GM18907 (cell line): ENCODE data around the gene SYCP3.

Source experiments
- ATAC-seq: cut with Tn5 transposase; IDR thresholded peaks from one replicate; pipeline ENCODE4 v1.9.1; 2021; ENCODE audit warnings: mild to moderate bottlenecking, moderate library complexity; ENCODE audit not compliant: unreplicated experiment

SYCP3 gene

DNA sequence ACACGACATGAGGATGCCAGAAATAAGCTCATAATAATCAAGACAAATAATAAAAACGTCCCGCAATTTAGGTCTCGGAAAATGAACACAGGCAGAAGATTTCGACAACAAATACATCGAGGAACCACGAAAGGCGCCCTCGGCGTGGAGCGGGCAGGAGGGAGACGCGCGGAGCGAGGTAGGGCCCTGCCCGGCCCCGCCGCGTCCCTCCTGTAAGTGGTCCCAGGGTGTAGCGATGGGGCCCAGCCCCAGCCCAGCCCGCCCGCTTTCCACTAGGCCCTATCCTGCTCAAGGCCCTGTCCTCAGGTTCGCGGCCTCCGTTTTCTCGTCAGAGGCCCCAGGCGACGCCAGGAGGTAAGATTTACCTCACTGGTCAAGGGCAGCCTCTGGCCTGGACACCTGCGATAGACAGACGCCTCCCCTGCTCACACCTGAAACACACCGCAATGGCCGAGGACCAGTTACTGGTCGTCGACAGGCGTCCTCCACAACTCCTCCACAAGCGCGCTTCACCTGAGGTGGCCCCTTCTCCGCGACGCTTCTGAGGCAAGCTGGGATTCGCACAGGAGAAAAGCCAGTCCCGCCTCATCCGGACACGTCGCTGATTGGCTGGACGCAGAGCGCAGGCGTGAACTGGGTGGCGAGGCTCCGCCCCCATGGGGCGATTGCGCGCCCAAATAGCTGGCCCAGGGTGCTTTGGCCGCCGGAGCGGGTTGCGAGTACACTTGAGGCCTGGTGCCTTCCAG is at the start of gene SYCP3:
SYCP3 (minus strand) TSS at position 543 of the 746 bp plus-strand sequence. CDS start 1,527 bp downstream, outside the sequence.
- ATAC-seq, result no peak

DNA sequence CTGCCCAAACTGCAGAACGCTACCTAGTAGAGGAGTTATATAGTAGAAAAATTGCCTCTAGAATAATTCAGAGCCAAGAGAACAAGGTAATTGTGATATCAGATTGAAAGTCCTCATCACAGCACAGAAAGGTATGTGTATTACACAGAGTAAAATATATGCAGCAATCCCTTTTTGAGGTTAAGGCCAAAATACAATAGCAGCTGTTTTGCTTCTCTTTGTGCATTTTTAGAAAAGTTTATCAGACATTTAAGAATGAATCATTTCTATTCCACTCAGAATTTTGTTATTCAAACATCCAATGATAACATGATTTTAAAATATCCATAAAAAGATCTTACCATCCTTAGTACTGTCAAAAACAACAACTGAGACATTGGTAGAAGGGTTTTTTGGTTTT is 46.4 kb upstream of the SYCP3 start:
- no peak for ATAC-seq

DNA sequence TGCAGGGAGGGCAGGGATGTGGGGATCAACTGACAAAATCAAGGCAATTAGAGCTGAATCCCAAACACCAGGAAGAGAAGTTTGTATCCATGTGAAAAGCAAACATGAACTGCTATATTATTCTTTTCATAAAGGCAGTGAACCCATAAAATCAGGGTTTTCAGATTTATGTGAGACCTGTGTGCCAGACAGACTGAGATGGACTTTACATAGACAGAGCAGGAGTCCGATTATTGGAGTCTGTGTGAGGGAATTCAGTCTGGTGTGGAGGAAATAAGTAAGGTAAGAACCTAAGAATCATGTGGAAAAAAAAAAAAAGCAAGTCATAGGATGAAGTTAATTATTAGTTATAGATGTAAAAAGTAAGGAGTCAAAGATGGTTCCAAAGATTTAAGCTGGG is 45.1 kb upstream of the SYCP3 start:
- no peak for ATAC-seq

DNA sequence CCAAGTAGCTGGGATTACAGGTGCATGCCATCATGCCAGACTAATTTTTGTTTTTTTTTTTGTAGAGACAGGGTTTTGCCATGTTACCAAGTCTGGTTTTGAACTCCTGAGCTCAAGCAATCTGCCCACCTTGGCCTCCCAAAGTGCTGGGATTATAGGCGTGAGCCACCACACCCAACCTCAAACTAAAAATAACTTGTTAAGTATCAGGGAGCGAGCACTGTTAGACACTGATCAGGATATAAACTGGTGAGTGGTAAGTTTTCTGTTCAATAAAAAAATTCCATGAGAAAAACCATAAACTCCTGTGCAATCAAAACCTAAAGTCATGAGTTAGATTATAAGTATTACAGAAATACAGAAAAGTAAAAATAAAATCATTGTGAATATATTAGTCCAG is 44.6 kb upstream of the SYCP3 start:
- ATAC-seq, result no peak

- no peak for ATAC-seq
Measured at GRCh38 chr12:101783150-101783549, 43.9 kb upstream of the SYCP3 start.

DNA sequence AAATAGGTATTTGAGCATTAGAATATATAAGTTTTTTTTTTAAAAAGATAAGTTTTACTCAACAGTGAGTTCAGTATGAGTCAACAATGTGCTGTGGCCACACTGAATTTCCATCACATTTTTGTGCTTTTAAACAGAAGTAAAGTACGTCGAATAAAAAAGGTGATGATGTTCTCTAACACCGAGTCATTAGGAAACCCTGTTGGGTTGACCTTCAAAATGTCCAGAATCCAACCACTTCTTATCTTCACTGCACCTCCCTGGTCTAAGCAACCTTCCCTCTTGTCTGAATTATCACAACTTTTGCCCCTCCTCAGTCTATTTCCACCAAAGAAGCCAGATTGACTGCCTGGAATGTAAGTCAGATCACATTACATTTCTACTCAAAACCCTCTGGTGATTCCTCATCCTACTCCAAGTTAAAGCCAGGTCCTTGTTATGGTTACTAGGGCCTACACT is 43.0 kb upstream of the SYCP3 start:
- no peak for ATAC-seq

DNA sequence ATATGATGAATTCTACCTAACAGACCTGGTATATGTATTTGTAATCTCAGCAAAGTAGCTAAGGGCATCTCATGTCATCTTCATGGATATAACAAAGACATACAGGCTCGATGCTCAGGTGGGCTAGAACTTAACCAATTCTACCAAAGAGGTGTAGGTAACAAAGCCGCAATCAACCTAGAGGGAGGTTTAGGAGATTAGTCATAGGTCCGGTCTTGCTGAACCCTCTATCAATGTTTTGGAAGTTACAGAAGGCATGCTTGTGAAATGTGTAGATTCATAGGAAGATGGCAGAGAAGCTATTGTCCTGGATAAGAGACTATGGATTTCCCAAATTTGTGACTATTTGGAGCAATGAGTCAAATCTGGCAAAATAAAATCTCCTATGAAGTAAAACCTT is 42.6 kb upstream of the SYCP3 start:
- ATAC-seq, result no peak

- ATAC-seq, result no peak
Measured at GRCh38 chr12:101780599-101780998, 41.3 kb upstream of the SYCP3 start.

DNA sequence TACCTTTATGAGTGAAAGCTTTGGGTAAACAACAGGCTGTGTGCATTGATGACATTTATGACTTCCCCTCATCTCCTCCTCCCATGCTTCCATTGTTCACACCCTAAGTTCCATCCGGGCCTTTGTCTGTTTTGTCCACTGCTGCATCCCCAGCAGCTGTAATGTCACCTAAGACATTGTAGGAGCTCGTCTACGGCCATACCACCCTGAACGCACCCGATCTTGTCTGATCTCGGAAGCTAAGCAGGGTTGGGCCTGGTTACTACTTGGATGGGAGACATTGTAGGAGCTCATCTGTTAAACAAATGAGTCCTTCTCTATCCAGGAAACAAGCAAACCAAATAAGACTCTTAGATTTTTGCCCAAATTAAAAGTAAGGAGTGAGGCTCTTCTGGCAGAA is 40.4 kb upstream of the SYCP3 start:
- ATAC-seq, result no peak

DNA sequence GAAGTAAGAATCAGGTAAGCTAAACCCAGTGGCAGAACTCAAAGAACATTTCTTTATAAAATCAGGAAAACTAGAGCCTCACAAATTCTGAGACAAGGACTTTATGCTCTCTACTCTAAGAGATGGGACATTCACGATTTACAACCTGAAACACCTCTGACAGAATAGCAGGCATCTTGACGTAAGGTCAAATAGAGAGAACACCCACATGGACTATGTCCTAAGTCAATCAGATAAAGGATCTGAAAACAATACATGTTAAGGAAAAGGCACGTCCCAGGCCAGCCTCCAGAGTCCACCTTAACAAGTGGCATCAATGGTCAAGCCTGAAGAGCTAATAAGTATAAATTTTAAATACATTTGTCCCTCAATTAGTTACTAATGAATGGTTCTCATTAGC is 39.9 kb upstream of the SYCP3 start:
- ATAC-seq, result no peak

GRCh38 chr12:101777978-101778377 is 38.7 kb upstream of the SYCP3 start:
- no peak for ATAC-seq

- ATAC-seq, result no peak
Measured at GRCh38 chr12:101777485-101777884, 38.2 kb upstream of the SYCP3 start.

GRCh38 chr12:101775816-101776215 is 36.6 kb upstream of the SYCP3 start:
- ATAC-seq, result no peak

GRCh38 chr12:101773650-101774162 is 34.4 kb upstream of the SYCP3 start:
- ATAC-seq, result peak; percentile 81

GRCh38 chr12:101772012-101772775 is 32.9 kb upstream of the SYCP3 start:
- no peak for ATAC-seq

DNA sequence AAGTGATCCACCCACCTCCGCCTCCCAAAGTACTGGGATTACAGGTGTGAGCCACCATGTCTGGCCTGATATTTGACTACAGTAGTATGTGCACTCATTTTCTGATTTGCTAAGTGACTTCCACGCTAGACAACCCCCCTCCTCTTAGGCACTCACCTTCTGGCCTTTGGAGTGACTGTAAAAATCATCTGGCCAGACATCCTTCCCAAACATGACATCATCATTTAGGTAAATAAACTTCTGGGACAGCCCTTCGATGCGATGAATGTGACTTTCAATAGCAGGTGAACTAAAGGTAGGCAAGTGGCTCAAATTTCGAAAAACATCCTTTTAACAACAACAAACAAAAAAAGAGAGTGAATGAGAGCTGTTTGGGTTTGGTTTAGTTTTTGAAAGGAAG is 30.6 kb upstream of the SYCP3 start:
- no peak for ATAC-seq

- no peak for ATAC-seq
Measured at GRCh38 chr12:101768781-101769180, 29.5 kb upstream of the SYCP3 start.

DNA sequence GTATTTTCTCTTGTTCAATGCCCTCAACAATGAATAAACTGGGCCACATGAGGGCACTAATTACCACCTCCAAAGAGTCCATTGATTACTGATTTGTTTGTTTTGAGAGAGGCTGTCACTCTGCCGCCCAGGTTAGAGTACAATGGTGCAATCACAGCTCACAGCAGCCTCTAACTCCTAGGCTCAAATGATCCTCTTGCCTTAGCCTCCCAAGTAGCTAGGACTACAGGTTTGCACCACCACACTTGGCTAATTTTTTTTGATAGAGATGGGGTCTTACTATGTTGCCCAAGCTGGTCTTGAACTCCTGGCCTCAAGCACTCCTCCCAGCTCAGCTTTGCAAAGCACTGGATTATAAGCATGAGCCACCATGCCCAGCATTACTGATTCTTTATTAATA is 28.3 kb upstream of the SYCP3 start:
- ATAC-seq, result no peak

- ATAC-seq, result no peak
Measured at GRCh38 chr12:101764051-101764792, 25.0 kb upstream of the SYCP3 start.

- ATAC-seq, result no peak
Measured at GRCh38 chr12:101763246-101763931, 24.1 kb upstream of the SYCP3 start.

- no peak for ATAC-seq
Measured at GRCh38 chr12:101761781-101762180, 22.5 kb upstream of the SYCP3 start.
